HepG2 (cell line): ENCODE data around the gene SPAG6. TPM values are rescaled to one million over a fixed set of nuclear protein-coding genes. Genes with fewer than 3 reads are reported as not detected.

Source experiments
- ATAC-seq: fragments of 200-7000 bp; cut with Tn5 transposase; 3 replicates; pipeline ENCODE4 v1.9.1; 2020; ENCODE audit warnings: mild to moderate bottlenecking, moderate library complexity
- BruUV-seq: library from RNA; stranded (reverse); fragments of 400-500 nt; replicated peaks from 2 replicates; lab custom pipeline; 2021; lab: Mats Ljungman, UMichigan
- CTCF ChIA-PET: fragments of 300-600 bp; formaldehyde crosslinking; extraction: SDS; loops from one replicate; lab custom pipeline; 2021; ENCODE audit warnings: low total read pairs, inconsistent platforms, low intra/inter-chr PET ratio; lab: Yijun Ruan, JAX
- POLR2A ChIA-PET: fragments of 350-600 bp; sonication (Branson Sonifier 250); formaldehyde crosslinking; loops from one replicate; lab custom pipeline; 2020; ENCODE audit warnings: antibody characterized with exemption, inconsistent platforms; lab: Yijun Ruan, JAX
- DNase-seq: peaks from one replicate; pipeline ENCODE4 v3.0.0-alpha.2; 2015; ENCODE audit warnings: low spot score
- FAIRE-seq: peaks from 3 replicates; lab custom pipeline; 2011; peaks lifted over from hg19 to GRCh38; lab: Jason Lieb, UNC
- H2AFZ ChIP-seq: one replicate; pipeline ENCODE4 v1.6.1; 2011; ENCODE audit warnings: low read length, inconsistent platforms
- H3K27ac ChIP-seq: fragments of 300-600 bp; 3 replicates; pipeline ENCODE4 v1.8.0; 2011; ENCODE audit warnings: mixed run types, mild to moderate bottlenecking, mixed read lengths, low read length, inconsistent platforms; ENCODE audit not compliant: insufficient read depth; ENCODE audit errors: extremely low read length
- H3K27me3 ChIP-seq, 2 experiments: fragments of 200-600 bp in 1 of 2; 2 replicates in 1 of 2; 3 replicates in 1 of 2; pipeline versions ENCODE4 v1.6.0 to v1.8.0; 2011; ENCODE audit warnings: low read length in 2 of 2, mild to moderate bottlenecking in 2 of 2, moderate library complexity in 2 of 2, inconsistent platforms in 1 of 2; ENCODE audit not compliant: insufficient read depth in 2 of 2, control insufficient read depth in 1 of 2
- H3K36me3 ChIP-seq, 2 experiments: fragments of 200-600 bp in 1 of 2; replicated peaks in 1 of 2; 2 replicates in 1 of 2; 3 replicates in 1 of 2; pipeline versions ENCODE4 v1.5.1 to v1.8.0; 2011; ENCODE audit warnings: low read length in 2 of 2, inconsistent platforms in 1 of 2; ENCODE audit not compliant: insufficient read depth in 2 of 2, control insufficient read depth in 1 of 2
- H3K4me1 ChIP-seq: 2 replicates; pipeline ENCODE4 v1.5.1; 2012; ENCODE audit warnings: low read length, inconsistent platforms; ENCODE audit not compliant: insufficient read depth
- H3K4me2 ChIP-seq: 2 replicates; pipeline ENCODE4 v1.6.0; 2011; ENCODE audit warnings: low read depth, low read length, inconsistent platforms
- H3K4me3 ChIP-seq, 3 experiments: fragments of 200-600 bp in 1 of 3; sonication (generic), shearing (Covaris generic) in 1 of 3; replicated peaks in 1 of 3; 2 replicates each; pipeline ENCODE4 v1.5.1; 2011 to 2016; ENCODE audit warnings: low read length in 3 of 3, inconsistent platforms in 2 of 3, low read depth in 2 of 3, mild to moderate bottlenecking in 2 of 3, control low read depth in 1 of 3, mixed read lengths in 1 of 3; ENCODE audit not compliant: insufficient read depth in 1 of 3
- H3K79me2 ChIP-seq: one replicate; pipeline ENCODE4 v1.6.1; 2011; ENCODE audit warnings: low read length, inconsistent platforms; ENCODE audit not compliant: insufficient read depth
- H3K9ac ChIP-seq: 2 replicates; pipeline ENCODE4 v1.6.0; 2011; ENCODE audit warnings: mild to moderate bottlenecking, low read depth, low read length, inconsistent platforms; ENCODE audit not compliant: insufficient read depth
- H3K9me3 ChIP-seq: 2 replicates; pipeline ENCODE4 v1.5.1; 2012; ENCODE audit warnings: mild to moderate bottlenecking, low read length
- H4K20me1 ChIP-seq: 2 replicates; pipeline ENCODE4 v1.6.0; 2011; ENCODE audit warnings: inconsistent platforms, mild to moderate bottlenecking, low read length, moderate library complexity; ENCODE audit not compliant: insufficient read depth
- ARID3A ChIP-seq: IDR thresholded peaks from 2 replicates; pipeline ENCODE4 v1.6.1; 2012; ENCODE audit warnings: low read depth, low read length, improper control_type of control experiment
- ARID5B ChIP-seq: IDR thresholded peaks from 2 replicates; pipeline ENCODE4 v1.4.0; 2020; ENCODE audit warnings: mild to moderate bottlenecking, missing genetic modification reagents
- FOXP1 ChIP-seq, 2 experiments: fragments of 450-650 bp in 1 of 2; IDR thresholded peaks; 2 replicates each; pipeline ENCODE4 v1.6.1; 2017 to 2018; ENCODE audit warnings: antibody characterized with exemption in 1 of 2
- GATA4 ChIP-seq: sonication (generic); IDR thresholded peaks from 2 replicates; pipeline ENCODE4 v1.6.1; 2016; ENCODE audit warnings: antibody characterized with exemption, low read depth, borderline replicate concordance
- GPBP1L1 ChIP-seq: sonication (generic); formaldehyde crosslinking; IDR thresholded peaks from 2 replicates; pipeline ENCODE4 v1.5.0; 2020; ENCODE audit warnings: mild to moderate bottlenecking, missing genetic modification reagents
- JUN ChIP-seq: sonication (generic); formaldehyde crosslinking; IDR thresholded peaks from 2 replicates; pipeline ENCODE4 v1.4.0; 2020; ENCODE audit warnings: mild to moderate bottlenecking, missing genetic modification reagents
- MIXL1 ChIP-seq: IDR thresholded peaks from 2 replicates; pipeline ENCODE4 v1.6.1; 2016
- NFIC ChIP-seq: IDR thresholded peaks from 2 replicates; pipeline ENCODE4 v1.6.1; 2012; ENCODE audit warnings: mild to moderate bottlenecking, low read length, inconsistent platforms
- RBM22 ChIP-seq: fragments of 200-400 bp; formaldehyde crosslinking; optimal IDR thresholded peaks from 2 replicates; pipeline ENCODE3; 2017; ENCODE audit warnings: mild to moderate bottlenecking, low read length, moderate library complexity
- SIN3A ChIP-seq: IDR thresholded peaks from 2 replicates; pipeline ENCODE4 v1.6.1; 2011; ENCODE audit warnings: low read depth, mild to moderate bottlenecking, control low read depth, low read length, borderline replicate concordance
- SOX13 ChIP-seq, 3 experiments: fragments of 450-650 bp in 1 of 3; sonication (generic) in 1 of 3; formaldehyde crosslinking in 1 of 3; IDR thresholded peaks in 2 of 3; conservative IDR thresholded peaks in 1 of 3; 2 replicates each; pipeline versions ENCODE4 v1.5.0 to v1.6.1; 2016 to 2020; ENCODE audit warnings: antibody characterized with exemption in 1 of 3, mild to moderate bottlenecking in 1 of 3, missing compliant biosample characterization in 1 of 3, missing genetic modification reagents in 1 of 3, moderate library complexity in 1 of 3
- ZNF121 ChIP-seq: sonication (generic); formaldehyde crosslinking; IDR thresholded peaks from 2 replicates; pipeline ENCODE4 v1.5.0; 2020; ENCODE audit warnings: mild to moderate bottlenecking, missing genetic modification reagents
- ZNF138 ChIP-seq: sonication (generic); formaldehyde crosslinking; IDR thresholded peaks from 2 replicates; pipeline ENCODE4 v1.5.0; 2020; ENCODE audit warnings: mild to moderate bottlenecking, low read depth, missing genetic modification reagents
- ZNF264 ChIP-seq: sonication (generic); formaldehyde crosslinking; IDR thresholded peaks from 2 replicates; pipeline ENCODE4 v1.4.0; 2020; ENCODE audit warnings: missing genetic modification reagents
- ZNF7 ChIP-seq: IDR thresholded peaks from 2 replicates; pipeline ENCODE4 v1.6.1; 2016; ENCODE audit warnings: missing biosample characterization, missing genetic modification reagents
- ZSCAN12 ChIP-seq: sonication (generic); formaldehyde crosslinking; IDR thresholded peaks from 2 replicates; pipeline ENCODE4 v1.9.0; 2021; ENCODE audit warnings: mild to moderate bottlenecking, missing genetic modification reagents
- ZSCAN5A ChIP-seq: sonication (generic); formaldehyde crosslinking; IDR thresholded peaks from 2 replicates; pipeline ENCODE4 v1.8.0; 2022; ENCODE audit warnings: mild to moderate bottlenecking, missing genetic modification reagents, borderline replicate concordance
- WGBS: methylation state at CpG from one replicate; pipeline ENCODE4 v1.1.6; 2017; ENCODE audit warnings: low lambda C conversion rate; 5-methylcytosine and 5-hydroxymethylcytosine counted together
- in situ Hi-C: cut with HindIII; loops from 2 replicates; pipeline ENCODE4 v1.10.0; 2017; ENCODE audit warnings: low pct_unique_long_range_greater_than_20kb; ENCODE audit not compliant: extremely low pct_ligation_motif_present
- intact Hi-C: fragments of 100-400 bp; cut with micrococcal nuclease; formaldehyde crosslinking; loops from one replicate; pipeline ENCODE4 v1.10.0; 2022; ENCODE audit not compliant: unreplicated experiment
- polyA plus RNA-seq, 8 experiments: library from polyadenylated mRNA; depleted of rRNA in 3 of 8; stranded (reverse) in 7 of 8; unstranded in 1 of 8; fragments of >200 nt; fragmentation: Illumina TruSeq in 4 of 8; extraction: Trizol in 4 of 8; gene quantifications; 2 replicates each; pipeline versions ENCODE4 v1.2.1 to v1.2.3, GENCODE V29; 2011 to 2016; ENCODE audit warnings: low read depth in 4 of 8, missing spikeins in 1 of 8, mixed read lengths in 1 of 8; ENCODE audit not compliant: insufficient read depth in 1 of 8
- total RNA-seq, 5 experiments: library from RNA; depleted of rRNA; stranded (reverse); fragments of >200 nt; fragmentation: Illumina TruSeq; extraction: Trizol; gene quantifications; 2 replicates each; pipeline ENCODE4 v1.2.3, GENCODE V29; 2016; ENCODE audit warnings: low read depth in 1 of 5

Gene SPAG6
- total and polyA plus RNA-seq, 2 of the 13 experiments (the other 11 are each of a cell fraction or from before 2014, with no cell fraction given), result not detected

- Histone ChIP-seq H3K36me3 (no peaks in the 10 kb centered on the region), H4K20me1 (no peaks in the 10 kb centered on the region), H3K9me3 (no peaks in the 10 kb centered on the region), H3K9ac (no peak overlapping the region), H3K4me1 (peaks cover 50% of the 10 kb centered on the region), H3K4me2 (peak overlapping the region; percentile 50), H2AFZ (no peak overlapping the region), H3K4me3 (no peak overlapping the region), H3K27ac (no peak overlapping the region), H3K27me3 (no peaks in the 10 kb centered on the region), H3K79me2 (no peaks in the 10 kb centered on the region)
- peak; percentile 86 for ATAC-seq
- FAIRE-seq, result peak; percentile 71
- DNase-seq, result peak; percentile 84
- BruUV-seq, result no TSS peak
- 0% methylated on average over 2 of the region's 2 CpGs for WGBS
- intact Hi-C loops, result loop anchor here (5.0 kb wide), 1 partner anchor 540 kb away; no protein-coding TSS in a partner anchor
- POLR2A ChIA-PET, result interaction anchor here (0.7 kb wide), 2 partner anchors 172 to 444 kb away, joined by 3 to 5 read pairs; partner anchors contain the start of gene DNAJC1
- CTCF ChIA-PET, result no interaction called here
- in situ Hi-C loops, result no loop called here
- TF ChIP-seq MIXL1, result 0 out of 2 replicates have a peak, but pooled peaks have one; percentile 45
- no peak for TF ChIP-seq ZSCAN12 (CRISPR knock-in tag)
- no peak for TF ChIP-seq RBM22
- TF ChIP-seq SOX13 (IDR thresholded peaks at IDR 0.05), result no peak
- TF ChIP-seq SOX13 (CRISPR knock-in tag; conservative IDR thresholded peaks at IDR 0.05 in 1 of 2, IDR thresholded peaks at IDR 0.05 in 1 of 2), result peak in 1 of 2 experiments; percentile 49; a peak in 2 of 4 replicates
- TF ChIP-seq GATA4, result no peak
- TF ChIP-seq ZNF121, result no peak
- TF ChIP-seq ZNF138 (CRISPR knock-in tag), result no peak
- peak; percentile 75 for TF ChIP-seq ZNF264 (CRISPR knock-in tag)
- TF ChIP-seq NFIC, result peak; percentile 15; the same call in 1 of the 2 replicates
- TF ChIP-seq ARID3A, result 0 out of 2 replicates have a peak, but pooled peaks have one; percentile 9
- TF ChIP-seq ARID5B (CRISPR knock-in tag), result peak; percentile 28; the same call in 1 of the 2 replicates
- TF ChIP-seq GPBP1L1 (CRISPR knock-in tag), result no peak
- TF ChIP-seq JUN, result no peak
- TF ChIP-seq ZSCAN5A (CRISPR knock-in tag), result no peak
- TF ChIP-seq ZNF7 (CRISPR knock-in tag), result no peak
- TF ChIP-seq SIN3A, result no peak
- TF ChIP-seq FOXP1 (IDR thresholded peaks at IDR 0.05), result no peak
- no peak for TF ChIP-seq FOXP1 (CRISPR knock-in tag; IDR thresholded peaks at IDR 0.05)
Observed at GRCh38 chr10:22447068-22447467, 101.8 kb downstream of the SPAG6 start.
